Stimulated activated naive CD4-positive, alpha-beta T cell (primary cell): ENCODE data around the gene ORM2.
A peak's percentile ranks its signal among the peaks of the same experiment; 100 is the strongest.

Source experiments
- DNase-seq, 6 experiments: peaks; one replicate each; lab custom pipeline; 2025; lab: John Stamatoyannopoulos, UW

The ORM2 gene

DNA sequence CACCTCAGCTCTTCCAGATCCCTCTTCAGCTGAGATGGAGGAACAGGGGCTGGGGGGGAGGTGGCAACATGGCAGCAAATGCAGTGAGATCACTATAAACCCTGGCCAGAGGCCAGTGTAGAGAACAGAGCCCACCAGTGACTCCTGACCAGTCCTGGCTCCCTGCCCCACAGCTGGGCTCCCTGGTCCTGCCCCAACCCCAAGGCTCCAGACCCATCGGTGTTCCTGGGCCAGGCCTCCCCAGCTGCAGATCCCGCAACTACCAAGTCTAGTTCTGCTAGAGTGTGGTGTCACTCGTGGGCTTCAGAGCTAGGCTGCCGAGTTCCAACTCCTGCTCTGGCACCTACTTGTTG, 41.3 kb downstream of the ORM2 start:
- no peak for DNase-seq

DNA sequence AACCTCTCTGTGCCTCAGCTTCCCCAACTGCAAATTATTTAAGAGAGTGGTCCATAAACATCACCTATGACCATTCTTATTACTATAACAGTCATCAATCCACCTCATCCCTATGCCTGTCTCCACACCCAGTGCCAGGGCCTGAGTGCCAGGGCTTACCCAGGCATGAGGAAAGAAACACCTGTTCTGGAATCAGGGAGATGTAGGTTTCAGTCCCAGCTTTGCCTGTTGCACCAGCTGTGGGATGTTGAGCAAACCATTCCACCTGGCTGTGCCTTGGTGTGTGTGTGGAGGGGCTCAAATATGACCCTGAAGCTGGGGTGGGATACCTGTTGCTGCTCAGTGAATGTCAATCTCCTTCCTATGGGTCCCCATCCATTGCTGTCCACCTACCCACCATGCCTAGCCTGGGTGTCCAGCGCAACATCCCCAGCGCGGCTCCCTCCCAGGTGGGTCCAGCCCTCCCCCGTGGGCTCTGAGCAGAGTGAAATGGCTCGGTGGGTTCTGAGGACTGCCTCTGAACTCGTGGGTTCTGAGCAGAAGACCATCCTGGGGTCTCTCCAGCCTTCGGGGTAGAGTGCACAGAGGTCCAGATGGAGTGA, 41.8 kb downstream of the ORM2 start:
- DNase-seq: no peak

DNA sequence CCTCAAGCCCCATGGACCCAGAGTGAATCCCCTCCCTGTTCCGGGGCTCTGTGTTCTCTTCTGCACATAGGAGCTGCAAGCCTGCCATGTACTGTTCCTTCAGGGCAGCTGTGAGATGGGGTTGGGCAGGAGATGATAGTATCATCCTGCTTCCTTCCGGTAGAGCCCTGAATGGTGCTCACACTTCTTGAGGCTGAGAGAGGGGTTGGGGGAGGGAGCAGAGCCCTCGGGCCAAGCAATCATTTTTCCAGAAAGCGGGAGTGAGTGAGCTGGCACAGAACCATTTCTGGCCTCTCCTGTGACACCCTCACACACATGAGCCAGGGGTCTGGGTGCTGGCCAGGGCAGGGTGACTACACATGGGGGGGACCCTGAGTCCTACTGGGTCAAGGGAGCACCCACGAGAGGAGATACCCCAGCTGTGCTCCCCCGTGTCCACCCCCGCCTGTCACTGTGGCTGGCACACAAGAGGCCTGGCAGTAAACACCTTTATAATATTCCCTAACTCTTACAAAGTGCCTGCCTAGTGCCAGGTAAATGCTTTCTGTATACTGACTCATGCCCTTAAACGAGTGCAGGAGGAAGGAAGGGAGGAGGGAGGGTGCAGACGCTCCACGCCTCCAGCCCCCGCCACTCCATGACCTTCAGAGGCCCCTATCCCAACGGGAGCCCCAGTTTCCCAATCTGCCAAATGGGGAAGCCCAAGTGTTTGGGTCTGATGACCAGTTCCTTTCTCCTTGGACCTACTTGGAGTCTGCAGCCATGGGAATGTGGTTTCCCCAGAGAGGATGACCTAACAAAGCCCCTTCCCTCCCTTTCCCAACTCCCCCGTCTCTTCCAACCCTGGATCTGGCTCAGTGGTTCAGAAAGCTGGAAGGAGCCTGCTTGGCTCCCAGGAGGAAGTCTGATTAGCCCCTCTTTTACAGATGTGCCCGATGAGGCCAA, 42.6 kb downstream of the ORM2 start:
- DNase-seq: peak in 5 of 6 experiments; percentile 45 to 67 (median 46)

DNA sequence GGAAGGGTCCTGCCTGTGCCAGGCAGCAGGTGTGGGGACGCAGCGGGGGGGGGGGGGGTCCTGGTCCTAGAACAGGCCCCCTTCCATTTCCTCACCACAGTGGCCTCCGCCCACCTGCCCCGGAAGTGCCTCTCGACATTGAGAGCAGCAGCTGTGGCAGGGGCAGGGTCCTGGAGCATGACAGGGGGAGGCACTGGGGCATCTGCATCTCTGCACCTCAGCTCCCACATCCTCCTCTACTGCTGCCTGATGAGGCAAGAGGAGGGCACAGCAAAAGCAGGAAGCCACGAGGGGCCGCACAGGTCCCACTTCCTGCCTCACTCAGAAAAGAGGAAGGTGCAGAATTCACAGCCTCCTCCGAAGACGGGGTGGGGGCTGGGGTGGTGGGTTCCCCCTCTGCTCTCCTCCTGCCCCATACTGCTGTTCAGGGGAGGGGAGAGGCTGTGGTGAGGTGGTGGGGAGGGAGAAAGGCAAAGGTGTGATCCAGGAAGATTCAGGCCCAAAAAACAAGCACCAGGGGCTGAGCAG, 43.3 kb downstream of the ORM2 start:
- DNase-seq: peak; percentile 71 to 90 (median 84)

DNA sequence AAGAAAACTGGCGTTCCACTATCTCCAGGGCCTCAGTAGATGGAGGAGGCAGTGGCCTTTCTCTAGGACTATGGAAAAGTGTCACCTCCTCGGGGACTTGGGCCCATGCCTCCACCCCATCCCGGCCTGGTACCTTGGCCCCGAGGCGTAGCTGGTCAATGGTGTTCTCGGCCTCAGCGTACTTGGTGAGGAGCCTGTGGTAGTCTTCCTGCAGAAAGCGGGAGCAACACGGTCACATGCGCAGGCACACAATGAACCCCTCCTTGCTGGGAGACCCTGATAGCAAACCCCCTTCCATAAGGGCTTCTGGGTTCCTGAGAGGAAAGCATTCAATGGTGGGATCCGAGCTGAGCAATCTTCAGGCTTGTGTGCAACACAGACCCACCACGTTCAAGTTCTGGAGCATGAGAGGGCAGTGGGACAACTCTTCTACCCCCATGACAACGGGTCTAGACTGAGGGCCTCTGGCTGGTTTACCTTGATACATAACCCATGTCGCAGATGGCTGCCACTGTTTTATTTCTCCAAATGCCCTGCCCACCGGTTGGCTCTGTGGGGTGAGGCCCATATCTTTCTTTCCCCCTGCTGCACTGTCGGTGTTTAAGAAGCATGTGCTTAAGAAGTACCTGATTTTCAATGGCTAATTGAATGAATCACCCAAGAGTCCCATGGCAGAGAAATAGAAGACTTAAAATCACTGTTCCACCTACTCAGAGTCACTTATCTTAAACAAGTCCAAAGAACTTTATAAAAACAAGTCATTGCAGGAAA, 44.5 kb downstream of the ORM2 start:
- no peak for DNase-seq

DNA sequence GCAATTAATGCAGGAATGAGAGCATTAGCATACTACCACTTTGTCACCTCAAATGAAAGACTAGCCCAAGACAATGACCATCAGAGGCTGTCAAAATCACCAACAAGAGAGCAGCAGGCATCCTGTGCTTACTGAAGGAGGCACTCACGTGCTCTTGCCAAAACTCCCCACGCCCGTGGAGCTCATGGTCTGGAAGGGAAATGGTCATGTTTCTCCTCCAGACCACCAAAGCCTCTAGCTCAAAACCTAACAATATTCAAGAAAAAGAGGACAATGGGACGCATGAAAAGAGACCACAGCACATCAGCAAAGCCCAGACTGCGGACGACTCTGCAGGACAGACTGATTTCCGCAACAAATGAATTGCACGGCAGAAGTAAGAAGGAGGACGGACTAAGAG, 45.3 kb downstream of the ORM2 start:
- no peak for DNase-seq

DNA sequence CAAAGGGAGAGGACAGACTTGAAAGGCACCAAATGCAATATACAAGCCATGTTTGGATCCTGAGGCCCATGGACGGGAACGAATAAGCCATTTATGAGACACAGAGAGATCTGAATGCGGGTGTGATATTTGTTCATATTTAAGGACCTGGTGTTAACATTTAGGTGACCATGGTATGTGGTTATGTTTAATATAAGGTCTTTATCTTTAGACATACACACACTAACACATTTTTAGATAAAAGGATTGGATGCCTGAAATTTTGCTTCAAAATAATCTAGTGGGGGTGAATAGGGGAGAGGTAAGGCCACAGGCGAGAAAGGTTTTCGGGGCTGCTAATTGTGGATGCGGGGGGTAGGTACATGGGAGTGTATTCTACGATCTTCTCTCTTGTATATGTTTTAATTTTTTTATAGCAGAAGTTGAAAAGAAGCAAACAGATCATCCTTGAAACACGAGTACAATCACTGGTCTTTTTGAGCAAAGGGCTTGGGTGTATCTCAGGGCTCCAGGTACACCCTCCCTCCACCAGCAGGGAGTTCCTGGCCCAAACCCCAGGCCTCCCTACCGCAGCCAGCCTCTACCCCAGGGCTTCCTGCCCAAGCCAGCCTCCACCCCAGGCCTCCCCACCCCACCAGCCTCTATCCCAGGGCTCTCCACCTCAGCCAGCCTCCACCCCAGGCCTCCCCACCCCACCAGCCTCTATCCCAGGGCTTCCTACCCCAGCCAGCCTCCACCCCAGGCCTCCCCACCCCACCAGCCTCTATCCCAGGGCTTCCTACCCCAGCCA, 45.9 kb downstream of the ORM2 start:
- no peak for DNase-seq

DNA sequence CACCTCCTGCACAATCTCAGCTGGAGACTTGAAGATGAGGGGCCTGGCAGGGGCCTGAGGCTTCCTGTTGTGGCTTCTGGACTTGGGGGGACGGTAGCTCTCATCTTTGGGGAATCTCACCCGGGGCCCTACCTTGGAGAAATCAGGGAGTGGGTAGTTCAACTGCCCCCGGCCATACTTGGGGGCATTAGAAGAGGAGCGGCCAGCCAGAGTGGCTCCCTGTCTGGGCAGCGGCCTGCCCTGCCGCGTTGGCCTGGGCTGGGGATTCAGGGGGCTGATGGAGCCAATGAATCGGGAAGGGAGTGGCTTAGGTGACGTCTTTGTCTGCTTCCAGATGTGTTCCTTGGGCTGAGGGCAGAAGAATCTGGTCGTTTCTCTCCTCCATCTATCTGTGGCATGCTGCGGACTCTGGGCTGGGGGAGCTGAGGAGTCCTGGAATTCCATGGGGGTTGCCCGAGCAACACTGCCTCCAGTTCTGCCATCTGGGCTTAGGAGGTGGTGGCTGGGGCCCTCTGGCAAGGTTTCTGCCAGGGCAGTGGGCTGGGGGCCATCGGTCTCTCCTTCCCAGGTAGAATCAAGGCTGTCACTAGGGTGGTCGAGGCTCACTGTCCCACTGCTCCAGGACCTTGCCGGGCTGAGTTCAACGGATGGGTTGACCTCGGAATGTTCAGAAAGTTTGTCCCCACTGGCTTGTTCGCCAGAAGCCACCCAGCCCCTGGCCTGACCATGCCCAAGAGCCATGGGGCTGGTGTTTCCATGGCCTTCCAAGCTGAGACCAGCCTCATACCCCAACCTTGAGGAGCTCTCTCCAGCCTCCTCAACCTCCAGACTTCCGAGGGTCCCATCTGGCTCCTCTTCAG, 47.1 kb downstream of the ORM2 start:
- DNase-seq: no peak

DNA sequence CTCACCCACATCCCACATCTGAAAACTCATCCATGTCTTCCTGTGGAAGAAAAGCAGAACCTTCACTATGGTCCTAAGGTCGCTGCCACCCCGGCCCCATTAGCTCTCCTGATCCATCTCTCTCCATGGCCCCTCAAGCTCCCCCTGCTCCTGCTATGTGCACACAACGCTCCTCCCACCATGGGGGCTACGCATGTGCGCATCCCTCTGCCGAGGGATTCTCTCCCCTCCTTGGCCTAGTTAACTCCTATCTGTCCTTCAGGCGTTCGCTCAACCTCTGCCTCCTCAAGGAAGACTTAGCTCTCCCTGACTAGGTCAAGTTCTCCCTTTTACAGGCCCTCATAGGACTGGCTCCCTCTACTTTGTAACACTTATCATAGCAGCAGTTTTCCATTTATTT, 48.3 kb downstream of the ORM2 start:
- DNase-seq: no peak

DNA sequence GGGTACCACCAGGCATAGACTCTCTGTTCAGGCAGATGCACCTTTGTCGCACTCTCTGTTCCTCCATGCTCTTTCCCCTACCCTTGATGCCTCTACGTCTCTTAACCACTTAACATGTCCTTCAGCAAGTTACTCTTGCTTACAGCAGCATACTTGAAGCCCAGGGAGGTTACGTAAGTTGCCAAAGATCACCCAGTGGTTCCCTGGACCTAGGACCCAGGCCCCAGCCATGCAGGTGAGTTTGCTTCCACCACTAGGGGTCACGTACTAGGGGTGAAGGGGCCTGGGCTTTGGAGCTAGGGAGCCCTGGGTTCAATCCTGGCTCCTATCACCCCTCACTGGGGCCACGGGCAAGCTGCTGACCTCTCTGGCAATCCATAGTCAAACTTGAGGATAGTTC, 49.2 kb downstream of the ORM2 start:
- no peak for DNase-seq
